LNCaP clone FGC (cell line): Measurements from ENCODE around the gene TTLL9.
A peak's percentile ranks its signal among the peaks of the same experiment; 100 is the strongest.

Experiments used
- DNase-seq: peaks from one replicate; pipeline ENCODE4 v3.0.0-alpha.2; 2011; ENCODE audit warnings: low read depth
- H3K4me3 ChIP-seq: 2 replicates; pipeline ENCODE4 v1.5.1; 2011; ENCODE audit warnings: mild to moderate bottlenecking, low read depth, low read length, control low read depth
- CTCF ChIP-seq: IDR thresholded peaks from 2 replicates; pipeline ENCODE4 v1.5.1; 2012; ENCODE audit warnings: mild to moderate bottlenecking; ENCODE audit not compliant: control insufficient read depth, insufficient read depth; ENCODE audit errors: extremely low read depth

TTLL9 gene

GRCh38 chr20:31859266-31859997, 11.0 kb upstream of the TTLL9 start:
- TF ChIP-seq CTCF = no peak

GRCh38 chr20:31859998-31860380, 10.4 kb upstream of the TTLL9 start:
- no peak for TF ChIP-seq CTCF
- H3K4me3 ChIP-seq = no peak overlapping the region
- DNase-seq = no peak

More at GRCh38 chr20:31859266-31859997, 11.0 kb upstream of the TTLL9 start:
- no peak overlapping the region for H3K4me3 ChIP-seq
- no peak for DNase-seq

- DNase-seq = peak; percentile 73
- no peak for TF ChIP-seq CTCF
- H3K4me3 ChIP-seq = peak overlapping the region; percentile 52
These were observed 9.9 kb upstream of the TTLL9 start for GRCh38 chr20:31860390-31861134.

GRCh38 chr20:31861135-31861384, 9.4 kb upstream of the TTLL9 start:
- TF ChIP-seq CTCF = no peak
- DNase-seq = no peak
- peak overlapping the region; percentile 52 for H3K4me3 ChIP-seq

GRCh38 chr20:31861385-31862156, 8.9 kb upstream of the TTLL9 start:
- DNase-seq = no peak
- peak overlapping the region; percentile 52 for H3K4me3 ChIP-seq
- no peak for TF ChIP-seq CTCF

- DNase-seq = no peak
- H3K4me3 ChIP-seq = no peak overlapping the region
- TF ChIP-seq CTCF = no peak
These were observed 8.3 kb upstream of the TTLL9 start for GRCh38 chr20:31862157-31862470.

GRCh38 chr20:31862506-31862905, 7.9 kb upstream of the TTLL9 start:
- no peak for TF ChIP-seq CTCF
- no peak overlapping the region for H3K4me3 ChIP-seq
- DNase-seq = no peak
